H1 (cell line): ENCODE measurements around the gene CTSH. TPM values are rescaled to one million over a fixed set of nuclear protein-coding genes. Genes with fewer than 3 reads are reported as not detected.

Experiments used
- EGR1 ChIP-seq: IDR thresholded peaks from 2 replicates; pipeline ENCODE4 v1.6.1; 2011; ENCODE audit warnings: low read depth, low read length, borderline replicate concordance
- GABPA ChIP-seq: IDR thresholded peaks from 2 replicates; pipeline ENCODE4 v1.6.1; 2011; ENCODE audit warnings: mild to moderate bottlenecking, low read length, moderate library complexity, borderline replicate concordance; ENCODE audit not compliant: insufficient read depth
- NRF1 ChIP-seq: IDR thresholded peaks from 2 replicates; pipeline ENCODE4 v1.6.1; 2011; ENCODE audit warnings: mild to moderate bottlenecking, low read depth, low read length, improper control_type of control experiment
- PHF8 ChIP-seq: fragments of 200-600 bp; sonication (generic); conservative IDR thresholded peaks from 2 replicates; pipeline ENCODE4 v1.7.1; 2012; ENCODE audit warnings: low read depth, mild to moderate bottlenecking, inconsistent platforms, low read length, moderate library complexity
- polyA plus RNA-seq, 7 experiments: library from polyadenylated mRNA; depleted of rRNA in 3 of 7; stranded (reverse) in 5 of 7; unstranded in 2 of 7; fragments of >200 nt in 5 of 7; fragments of 200-250 nt in 2 of 7; gene quantifications; 1 replicate in 5 of 7; 2 replicates in 1 of 7; 4 replicates in 1 of 7; pipeline versions ENCODE4 v1.2.1 to v1.2.3, GENCODE V29; 2011 to 2013; ENCODE audit warnings: missing spikeins in 2 of 7, mixed read lengths in 2 of 7
- total RNA-seq: library from RNA; stranded (reverse); fragmentation: NEBNext Ultra II Directional; extraction: Animal tissue kit (Norgen Biotek cat#: 25700); gene quantifications from 2 replicates; pipeline ENCODE4 v1.2.1, GENCODE V29; 2021

The CTSH gene
- total and polyA plus RNA-seq, 2 of the 8 experiments (the other 6 are each of a cell fraction or from before 2014, with no cell fraction given): 34.0 to 36.8 TPM

GRCh38 chr15:78872972-78873792, 71.7 kb downstream of the CTSH start (continued):
- TF ChIP-seq EGR1 (no peak), GABPA (peak; percentile 57; the same call in 1 of the 2 replicates), NRF1 (no peak), PHF8 (peak; percentile 91)
